Ascending aorta (tissue), 2 donors: ENCODE results near the gene PITPNM3. TPM values are rescaled to one million over a fixed set of nuclear protein-coding genes. Genes with fewer than 3 reads are reported as not detected.
"Not testable (repeated sequence)": the region's sequence is repeated elsewhere in the genome, so short reads cannot be mapped to it uniquely, and the experiment has no call there.

Source experiments
- DNase-seq, 2 donors: peaks; one replicate each; pipeline ENCODE4 v3.0.0-alpha.2; 2019; ENCODE audit warnings: low spot score in 2 of 2
- H3K27ac ChIP-seq, 2 donors: fragments of 200-600 bp; sonication (generic); one replicate each; pipeline ENCODE4 v1.5.1; 2016 to 2017; ENCODE audit warnings: mild to moderate bottlenecking in 1 of 2
- H3K27me3 ChIP-seq: fragments of 200-600 bp; sonication (generic); one replicate; pipeline ENCODE4 v1.5.1; 2017
- H3K36me3 ChIP-seq, 2 donors: fragments of 200-600 bp; sonication (generic); one replicate each; pipeline ENCODE4 v1.5.1; 2016
- H3K4me1 ChIP-seq, 2 donors: fragments of 200-600 bp; sonication (generic); one replicate each; pipeline ENCODE4 v1.5.1; 2016 to 2017; ENCODE audit warnings: mild to moderate bottlenecking in 1 of 2
- H3K4me3 ChIP-seq, 2 donors: fragments of 200-600 bp; sonication (generic); one replicate each; pipeline ENCODE4 v1.5.1; 2016 to 2017; ENCODE audit warnings: mild to moderate bottlenecking in 1 of 2
- H3K9me3 ChIP-seq, 2 donors: fragments of 200-600 bp; sonication (generic); one replicate each; pipeline ENCODE4 v1.5.1; 2016
- CTCF ChIP-seq, 3 experiments: fragments of 200-600 bp in 2 of 3; fragments of 450-650 bp in 1 of 3; sonication (generic) in 2 of 3; IDR thresholded peaks; one replicate each; pipeline ENCODE4 v1.5.1; 2016 to 2019; ENCODE audit warnings: antibody characterized with exemption in 3 of 3, mild to moderate bottlenecking in 1 of 3, moderate library complexity in 1 of 3
- intact Hi-C: fragments of 100-400 bp; cut with DNase I; formaldehyde crosslinking; loops from one replicate; pipeline ENCODE4 v1.15.1; 2023
- total RNA-seq: library from RNA; depleted of rRNA; stranded (reverse); fragments of >200 nt; gene quantifications from one replicate; pipeline ENCODE4 v1.1.0, GENCODE V29; 2016

The PITPNM3 gene
- total RNA-seq, 1 donor from 2014 or later: 10.4 TPM

GRCh38 chr17:6574687-6575595, 18.6 kb upstream of the PITPNM3 start:
- H3K36me3 ChIP-seq: peaks cover 15 to 22% of the 10 kb centered on the region in 2 donors
- intact Hi-C loops: no loop called here
- H3K4me3 ChIP-seq: no peak overlapping the region
- no peak for TF ChIP-seq CTCF (IDR thresholded peaks at IDR 0.05)
- H3K9me3 ChIP-seq: no peaks in the 10 kb centered on the region
- H3K27ac ChIP-seq: no peak overlapping the region
- no peaks in the 10 kb centered on the region for H3K4me1 ChIP-seq
- H3K27me3 ChIP-seq: no peaks in the 10 kb centered on the region
- DNase-seq: no peak

- Histone ChIP-seq H3K27me3 (no peaks in the 10 kb centered on the region), H3K4me3 (no peak overlapping the region), H3K27ac (no peak overlapping the region), H3K4me1 (no peaks in the 10 kb centered on the region), H3K36me3 (peaks cover 7 to 14% of the 10 kb centered on the region in 2 donors), H3K9me3 (no peaks in the 10 kb centered on the region)
- no peak for DNase-seq
- TF ChIP-seq CTCF (IDR thresholded peaks at IDR 0.05): no peak
- intact Hi-C loops: no loop called here
These were observed 17.8 kb upstream of the PITPNM3 start for GRCh38 chr17:6573982-6574686.

- H3K27me3 ChIP-seq, H3K4me1 ChIP-seq, H3K27ac ChIP-seq, intact Hi-C loops, DNase-seq, H3K9me3 ChIP-seq, H3K4me3 ChIP-seq: not testable (repeated sequence)
- peaks cover 6 to 10% of the 10 kb centered on the region in 2 donors for H3K36me3 ChIP-seq
These were observed 17.1 kb upstream of the PITPNM3 start for GRCh38 chr17:6573495-6573894.

- intact Hi-C loops: no loop called here
- Histone ChIP-seq H3K9me3 (no peaks in the 10 kb centered on the region), H3K27ac (no peak overlapping the region), H3K4me3 (no peak overlapping the region), H3K4me1 (no peaks in the 10 kb centered on the region), H3K27me3 (no peaks in the 10 kb centered on the region), H3K36me3 (peaks cover 3 to 5% of the 10 kb centered on the region in 2 donors)
- TF ChIP-seq CTCF (IDR thresholded peaks at IDR 0.05): no peak
- DNase-seq: no peak
These were observed 16.6 kb upstream of the PITPNM3 start for GRCh38 chr17:6572972-6573370.

GRCh38 chr17:6571452-6571781, 15.1 kb upstream of the PITPNM3 start:
- Histone ChIP-seq H3K36me3 (no peaks in the 10 kb centered on the region), H3K9me3 (no peaks in the 10 kb centered on the region), H3K4me1 (no peaks in the 10 kb centered on the region), H3K27me3 (no peaks in the 10 kb centered on the region), H3K27ac (no peak overlapping the region), H3K4me3 (no peak overlapping the region)
- no peak for TF ChIP-seq CTCF (IDR thresholded peaks at IDR 0.05)
- no peak for DNase-seq
- intact Hi-C loops: no loop called here
